Vagina (tissue), 2 donors: ENCODE measurements around the gene MYOD1.

Experiments used
- CTCF ChIP-seq, 3 experiments: fragments of 450-650 bp in 2 of 3; fragments of 200-600 bp in 1 of 3; sonication (generic) in 1 of 3; IDR thresholded peaks; one replicate each; pipeline ENCODE4 v1.5.1; 2017 to 2019; ENCODE audit warnings: antibody characterized with exemption in 3 of 3, mild to moderate bottlenecking in 2 of 3, moderate library complexity in 2 of 3
- POLR2AphosphoS5 ChIP-seq, 2 donors: sonication (generic); formaldehyde crosslinking; IDR thresholded peaks; one replicate each; pipeline ENCODE4 v1.9.0; 2017; ENCODE audit warnings: antibody characterized with exemption in 2 of 2, mild to moderate bottlenecking in 2 of 2, low read depth in 1 of 2; ENCODE audit not compliant: insufficient read depth in 1 of 2

- TF ChIP-seq CTCF (IDR thresholded peaks at IDR 0.05): no peak
- TF ChIP-seq POLR2AphosphoS5 (IDR thresholded peaks at IDR 0.05; ENCODE audit: insufficient read depth in 1 of 2, low read depth in 1 of 2): no peak
Measured at GRCh38 chr11:17714356-17714854, 5.0 kb upstream of the MYOD1 start.
